Progenitor cell of endocrine pancreas (in vitro differentiated cells): Measurements from ENCODE around the gene SQSTM1. TPM values are rescaled to one million over a fixed set of nuclear protein-coding genes. Genes with fewer than 3 reads are reported as not detected.

Source experiments
- DNase-seq: peaks from one replicate; pipeline ENCODE4 v3.0.0; 2021; ENCODE audit warnings: low spot score; ENCODE audit not compliant: unreplicated experiment
- H3K27ac Mint-ChIP-seq: 2 replicates; pipeline ENCODE4 v1.8.0; 2021; ENCODE audit warnings: mild to moderate bottlenecking, moderate library complexity, mixed read lengths
- H3K27me3 Mint-ChIP-seq: 2 replicates; pipeline ENCODE4 v1.8.0; 2021; ENCODE audit warnings: mixed read lengths
- H3K36me3 Mint-ChIP-seq: 2 replicates; pipeline ENCODE4 v1.8.0; 2022; ENCODE audit warnings: mixed read lengths; ENCODE audit not compliant: insufficient read depth
- H3K4me1 Mint-ChIP-seq: 2 replicates; pipeline ENCODE4 v1.8.0; 2021; ENCODE audit warnings: low read depth, mixed read lengths
- H3K4me3 Mint-ChIP-seq: 2 replicates; pipeline ENCODE4 v1.8.0; 2021; ENCODE audit warnings: low read depth, mild to moderate bottlenecking, moderate library complexity, mixed read lengths
- H3K9me3 Mint-ChIP-seq: 2 replicates; pipeline ENCODE4 v1.8.0; 2021; ENCODE audit warnings: low read depth, mixed read lengths
- CTCF ChIP-seq: fragments of 200-600 bp; sonication (generic); IDR thresholded peaks from one replicate; pipeline ENCODE4 v1.5.0; 2021; ENCODE audit warnings: antibody characterized with exemption, mild to moderate bottlenecking; ENCODE audit not compliant: unreplicated experiment
- total RNA-seq: library from RNA; stranded (reverse); gene quantifications from 2 replicates; pipeline ENCODE4 v1.2.1, GENCODE V29; 2021

Gene SQSTM1
- total RNA-seq, 1 donor from 2014 or later: 113 TPM

DNA sequence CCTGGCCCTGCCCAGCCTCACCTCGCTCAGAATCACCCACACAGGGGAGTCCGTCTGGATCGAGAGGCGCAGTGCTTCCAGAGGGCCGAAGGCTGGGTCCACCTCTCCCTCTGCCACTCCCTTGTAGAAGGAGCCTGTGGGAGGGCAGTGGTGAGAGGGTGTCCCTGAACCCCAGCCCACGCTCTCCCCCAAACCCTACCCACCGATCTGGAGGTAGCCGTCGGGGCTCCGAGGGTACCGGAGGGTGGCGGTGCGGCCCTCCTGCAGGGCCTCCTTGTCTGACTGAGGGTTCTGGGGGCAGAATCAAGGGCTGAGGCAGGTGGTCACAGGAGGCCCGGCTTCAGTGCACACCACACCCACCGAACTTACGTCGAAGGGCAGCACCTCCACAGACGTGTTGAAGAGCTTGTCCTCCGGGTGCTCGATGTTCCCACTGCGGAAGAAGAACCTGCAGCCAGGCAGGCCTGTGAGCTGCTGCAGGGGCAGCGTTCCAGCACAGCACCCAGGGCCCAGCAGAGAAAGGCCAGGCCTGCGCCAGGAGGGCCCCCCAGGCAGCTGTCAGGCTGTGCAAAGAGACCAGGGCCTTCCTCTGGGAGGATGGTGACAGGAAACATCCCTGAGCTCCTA lies 22.4 kb upstream of the SQSTM1 start:
- H3K36me3 Mint-ChIP-seq: peaks cover 14% of the 10 kb centered on the region
- no peaks in the 10 kb centered on the region for H3K9me3 Mint-ChIP-seq
- no peak for DNase-seq
- no peak overlapping the region for H3K4me3 Mint-ChIP-seq
- no peak for TF ChIP-seq CTCF
- H3K27me3 Mint-ChIP-seq: no peaks in the 10 kb centered on the region
- H3K4me1 Mint-ChIP-seq: peaks cover 4% of the 10 kb centered on the region
- no peak overlapping the region for H3K27ac Mint-ChIP-seq

- Mint-ChIP-seq H3K27ac (no peak overlapping the region), H3K9me3 (no peaks in the 10 kb centered on the region), H3K4me1 (peaks cover 5% of the 10 kb centered on the region), H3K4me3 (no peak overlapping the region), H3K27me3 (no peaks in the 10 kb centered on the region), H3K36me3 (peaks cover 14% of the 10 kb centered on the region)
- TF ChIP-seq CTCF: no peak
- no peak for DNase-seq
Measured at GRCh38 chr5:179798771-179799643, 21.7 kb upstream of the SQSTM1 start.

- Mint-ChIP-seq H3K27me3 (no peaks in the 10 kb centered on the region), H3K36me3 (peaks cover 14% of the 10 kb centered on the region), H3K9me3 (no peaks in the 10 kb centered on the region), H3K4me1 (peaks cover 8% of the 10 kb centered on the region), H3K27ac (no peak overlapping the region), H3K4me3 (no peak overlapping the region)
- TF ChIP-seq CTCF: no peak
- DNase-seq: no peak
Measured at GRCh38 chr5:179799644-179799973, 21.1 kb upstream of the SQSTM1 start.

DNA sequence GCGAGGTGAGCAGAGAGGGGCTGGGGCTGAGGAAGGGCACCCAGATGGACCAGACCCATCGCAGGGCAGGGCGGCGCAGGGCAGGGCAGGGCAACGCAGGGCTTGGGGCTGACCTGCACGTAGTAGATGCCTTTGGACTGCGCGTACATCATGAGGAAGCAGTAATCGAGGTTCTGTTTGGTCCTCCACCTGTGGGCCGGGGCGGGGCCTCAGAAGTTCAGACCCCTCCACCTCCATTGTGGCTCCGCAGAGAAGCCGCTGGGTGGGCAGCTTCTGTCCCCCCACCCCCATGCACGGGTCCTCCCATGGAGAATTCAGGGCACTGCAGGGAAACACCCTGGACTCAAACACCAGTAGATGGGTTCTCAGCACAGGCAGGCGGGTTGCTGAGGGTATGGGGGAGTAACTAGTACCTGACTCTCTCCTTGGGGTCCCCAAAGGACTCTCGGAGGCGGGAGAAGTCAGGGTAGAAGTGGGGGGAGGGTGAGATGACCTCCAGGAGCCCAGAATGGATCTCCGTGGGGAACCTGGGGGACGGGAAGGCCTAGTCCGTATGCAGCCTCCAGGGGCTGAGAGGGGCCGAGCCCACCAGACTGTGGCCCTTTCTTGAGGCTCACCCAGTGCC lies 20.5 kb upstream of the SQSTM1 start:
- TF ChIP-seq CTCF: no peak
- peaks cover 12% of the 10 kb centered on the region for H3K4me1 Mint-ChIP-seq
- H3K36me3 Mint-ChIP-seq: peaks cover 14% of the 10 kb centered on the region
- no peaks in the 10 kb centered on the region for H3K27me3 Mint-ChIP-seq
- no peak for DNase-seq
- no peak overlapping the region for H3K27ac Mint-ChIP-seq
- H3K4me3 Mint-ChIP-seq: no peak overlapping the region
- H3K9me3 Mint-ChIP-seq: no peaks in the 10 kb centered on the region

- Mint-ChIP-seq H3K4me3 (no peak overlapping the region), H3K36me3 (peaks cover 14% of the 10 kb centered on the region), H3K9me3 (no peaks in the 10 kb centered on the region), H3K4me1 (peaks cover 15% of the 10 kb centered on the region), H3K27me3 (no peaks in the 10 kb centered on the region), H3K27ac (no peak overlapping the region)
- DNase-seq: no peak
- no peak for TF ChIP-seq CTCF
Measured at GRCh38 chr5:179800696-179801201, 20.0 kb upstream of the SQSTM1 start.
